COLO668 (cell line): ENCODE data around the gene APP.
"Not testable (repeated sequence)": the region's sequence is repeated elsewhere in the genome, so short reads cannot be mapped to it uniquely, and the experiment has no call there.

ENCODE experiments used
- DNase-seq: peaks from one replicate; lab custom pipeline; 2025; ENCODE audit not compliant: unreplicated experiment; lab: John Stamatoyannopoulos, UW

Gene APP

DNA sequence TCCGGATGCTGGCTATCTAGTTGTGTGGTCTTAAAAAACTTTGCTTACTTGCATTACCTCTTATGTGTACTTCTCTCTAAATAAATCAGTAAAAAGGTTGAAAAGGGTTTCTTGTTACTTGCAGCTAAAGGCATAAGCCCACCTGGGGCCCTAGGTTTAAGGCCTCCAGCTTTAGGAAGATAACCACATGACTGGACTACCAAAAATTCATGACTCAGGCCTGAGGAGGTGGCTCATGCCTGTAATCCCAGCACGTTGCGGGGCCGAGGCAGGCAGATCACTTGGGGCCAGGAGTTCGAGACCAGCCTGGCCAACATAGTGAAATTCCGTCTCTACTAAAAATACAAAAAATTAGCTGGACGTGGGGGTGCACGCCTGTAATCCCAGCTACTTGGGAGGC is 142.9 kb downstream of the APP start:
- DNase-seq, result no peak

GRCh38 chr21:26025536-26026512 is 144.7 kb downstream of the APP start:
- no peak for DNase-seq

GRCh38 chr21:26023406-26023805 is 147.2 kb downstream of the APP start:
- DNase-seq, result peak; percentile 24

DNA sequence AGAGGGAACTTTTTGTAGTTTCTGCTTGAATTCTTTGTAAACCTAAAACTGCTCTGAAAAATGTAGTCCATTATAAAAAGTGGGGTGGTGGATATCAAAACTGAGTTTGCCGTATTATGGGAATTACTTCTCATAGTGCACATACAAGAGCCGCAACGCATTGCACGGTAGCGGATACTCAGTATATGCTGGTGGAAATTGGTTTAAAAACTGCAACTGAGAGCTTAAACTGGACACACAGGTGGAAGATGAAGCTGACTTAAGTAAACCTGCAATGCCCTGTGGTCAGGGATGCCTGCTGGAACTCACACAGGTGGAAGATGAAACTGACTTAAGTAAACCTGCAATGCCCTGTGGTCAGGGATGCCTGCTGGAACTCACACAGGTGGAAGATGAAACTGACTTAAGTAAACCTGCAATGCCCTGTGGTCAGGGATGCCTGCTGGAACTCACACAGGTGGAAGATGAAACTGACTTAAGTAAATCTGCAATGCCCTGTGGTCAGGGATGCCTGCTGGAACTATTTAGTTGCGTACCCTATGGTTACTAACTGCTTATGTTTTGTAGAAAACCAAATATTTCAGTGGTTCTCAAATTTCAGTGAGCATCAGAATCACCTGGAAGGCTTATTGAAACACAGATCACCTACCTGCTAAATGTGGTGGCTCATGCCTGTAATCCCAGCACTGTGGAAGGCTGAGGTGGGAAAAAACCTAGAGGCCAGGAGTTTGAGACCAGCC is 147.8 kb downstream of the APP start:
- not testable (repeated sequence) for DNase-seq

- no peak for DNase-seq
These were observed 150.1 kb downstream of the APP start for GRCh38 chr21:26020510-26020909.

- DNase-seq, result no peak
These were observed 150.5 kb downstream of the APP start for GRCh38 chr21:26020081-26020480.

GRCh38 chr21:26019236-26019635 is 151.3 kb downstream of the APP start:
- DNase-seq, result no peak

GRCh38 chr21:26013970-26014369 is 156.6 kb downstream of the APP start:
- no peak for DNase-seq

- DNase-seq, result not testable (repeated sequence)
These were observed 158.1 kb downstream of the APP start for GRCh38 chr21:26012482-26012881.

- no peak for DNase-seq
These were observed 159.2 kb downstream of the APP start for GRCh38 chr21:26011292-26011940.

- no peak for DNase-seq
These were observed 162.5 kb downstream of the APP start for GRCh38 chr21:26007951-26008498.

- no peak for DNase-seq
These were observed 165.1 kb downstream of the APP start for GRCh38 chr21:26005464-26005863.

DNA sequence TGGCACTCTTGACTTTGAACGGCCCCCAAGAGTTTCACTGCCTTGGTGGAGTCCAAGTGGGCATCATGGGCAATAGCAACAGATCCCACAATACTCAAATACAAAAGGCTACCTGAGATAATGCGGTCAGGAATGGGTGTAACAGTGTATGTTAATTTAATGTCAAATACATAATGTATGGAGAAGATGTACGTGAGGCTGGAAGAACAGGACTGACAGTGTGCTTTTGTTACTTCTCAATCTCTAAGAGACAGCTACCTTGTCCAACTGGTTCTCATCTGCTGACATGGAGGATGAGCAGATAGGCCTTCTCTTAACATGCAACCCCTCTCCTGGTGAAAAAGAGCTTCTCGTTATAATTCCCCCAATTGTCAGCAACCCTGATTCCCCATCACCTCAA is 167.2 kb downstream of the APP start:
- DNase-seq, result no peak

GRCh38 chr21:26001356-26001755 is 169.2 kb downstream of the APP start:
- no peak for DNase-seq

- DNase-seq, result no peak
These were observed 170.5 kb downstream of the APP start for GRCh38 chr21:25999921-26000582.

- peak; percentile 77 for DNase-seq
These were observed 172.6 kb downstream of the APP start for GRCh38 chr21:25997788-25998611.

GRCh38 chr21:25995278-25995677 is 175.3 kb downstream of the APP start:
- DNase-seq, result no peak

- DNase-seq, result no peak
These were observed 175.8 kb downstream of the APP start for GRCh38 chr21:25994758-25995163.

DNA sequence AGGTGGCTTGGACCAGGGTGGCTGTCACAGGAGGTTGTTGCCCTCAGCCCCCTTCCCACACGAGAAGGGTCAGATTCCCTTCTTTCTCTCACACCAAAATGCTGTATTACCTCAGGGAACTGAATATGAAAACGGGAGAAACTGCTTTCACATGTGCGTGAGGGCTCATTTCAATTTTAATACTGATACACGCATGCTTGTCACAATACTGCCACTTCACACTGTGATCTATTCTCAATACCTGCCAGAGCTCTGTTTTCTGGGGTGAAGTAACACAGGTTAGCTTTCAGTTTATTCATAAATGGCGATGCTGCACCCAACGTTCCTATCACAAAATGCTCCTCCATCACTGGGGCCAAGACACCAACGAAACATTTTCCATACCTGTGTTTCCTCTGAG is 181.8 kb downstream of the APP start:
- DNase-seq, result no peak

GRCh38 chr21:25987531-25987930 is 183.0 kb downstream of the APP start:
- DNase-seq, result no peak
